HTERT RPE-1 (cell line): ENCODE measurements around the gene RXRG.
"Not testable (repeated sequence)": the region's sequence is repeated elsewhere in the genome, so short reads cannot be mapped to it uniquely, and the experiment has no call there.

Experiments used
- in situ Hi-C: fragments of 300-500 bp; cut with MboI; formaldehyde crosslinking; loops from 4 replicates; pipeline ENCODE4 v1.14.3; 2020; ENCODE audit warnings: low sequenced_read_pairs

RXRG gene

DNA sequence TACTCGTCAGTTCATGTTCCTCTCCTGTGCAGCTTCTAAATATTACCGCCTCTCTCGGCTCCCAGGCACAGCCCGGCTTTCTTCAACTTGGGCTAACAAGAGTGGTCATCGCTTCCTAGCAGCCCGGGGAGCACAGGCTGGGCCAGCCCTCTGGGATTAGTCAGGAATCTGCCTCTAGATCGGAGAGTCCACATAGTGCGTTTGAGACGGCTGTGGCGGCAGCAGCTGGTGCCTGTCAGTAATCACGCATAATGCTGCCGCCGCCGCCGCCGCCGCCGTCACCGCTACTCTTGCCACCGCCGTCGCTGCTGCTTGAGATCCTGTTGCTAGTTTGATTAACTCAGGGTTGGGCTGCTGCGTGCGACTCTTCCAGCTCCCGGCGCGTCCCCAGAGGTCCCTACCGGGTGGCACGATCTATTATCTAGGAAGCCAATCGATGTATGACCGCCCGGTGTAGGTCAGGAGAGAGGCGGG, at the start of gene RXRG:
RXRG (minus strand) TSS at position 230 of the 474 bp plus-strand sequence. CDS start 233 bp downstream, outside the sequence.
- in situ Hi-C loops = no loop called here

DNA sequence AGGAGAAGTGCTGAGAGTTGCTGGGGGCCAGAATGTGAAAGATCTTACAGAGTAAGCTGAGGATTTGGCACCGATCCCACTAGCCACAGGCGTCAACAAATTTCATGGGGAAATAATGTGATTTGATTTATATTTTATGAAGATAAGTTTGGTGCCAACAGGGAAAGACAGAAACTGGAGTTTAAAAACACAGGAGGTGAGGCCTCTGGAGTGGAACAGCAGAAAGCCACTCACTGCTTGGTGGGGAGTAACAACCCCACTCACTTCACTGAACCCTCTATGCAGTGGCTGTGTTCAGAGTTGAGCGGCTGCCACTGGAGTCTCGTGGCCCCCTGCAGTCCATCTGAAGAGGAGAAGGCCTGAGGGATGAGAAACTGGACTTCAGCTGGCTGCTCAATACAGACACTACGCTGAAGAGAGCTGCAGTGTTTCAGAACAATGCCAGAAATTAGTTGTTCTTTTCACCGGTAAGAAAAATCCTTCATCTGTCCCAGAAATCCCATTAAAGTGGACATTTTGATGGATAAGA, 48.0 kb upstream of the RXRG start:
- in situ Hi-C loops = no loop called here

DNA sequence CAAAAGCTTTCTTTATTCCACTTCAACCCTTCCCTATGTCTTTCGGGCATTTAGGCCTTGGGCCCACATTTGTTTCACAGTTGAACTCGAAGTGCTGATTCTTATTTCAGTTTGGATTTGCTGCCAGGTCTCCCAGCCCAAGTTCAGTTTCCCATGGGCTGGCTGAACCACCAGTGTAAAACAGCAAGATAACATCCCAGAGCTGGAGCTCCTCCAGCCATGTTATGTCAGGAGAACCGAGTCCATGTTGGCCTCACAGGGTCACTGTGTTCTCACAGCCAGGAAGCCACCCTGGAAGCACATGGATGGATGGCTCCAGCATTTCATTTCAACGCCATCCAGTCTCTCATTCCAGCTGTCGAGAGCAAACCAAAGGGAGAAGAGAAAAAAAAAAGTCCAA, 45.2 kb upstream of the RXRG start:
- in situ Hi-C loops = no loop called here

DNA sequence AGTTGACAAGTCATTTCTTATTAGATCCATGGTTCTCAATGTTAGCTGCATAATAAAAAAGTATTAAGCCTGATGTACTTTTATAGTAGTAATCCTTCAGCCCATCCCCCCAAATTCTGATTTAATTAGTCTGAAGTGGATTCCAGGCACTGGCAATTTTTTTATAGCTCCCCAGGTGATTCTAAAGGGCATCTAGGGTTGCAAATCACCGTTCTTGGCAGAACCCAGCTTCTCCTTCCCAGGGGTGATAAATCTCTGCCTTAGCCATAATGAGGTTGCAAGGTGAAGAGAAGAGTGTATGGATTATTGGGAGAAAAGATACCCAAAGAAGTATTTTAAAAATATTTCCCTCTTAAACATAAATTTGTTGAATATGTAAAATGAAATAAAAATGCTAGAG, 43.0 kb upstream of the RXRG start:
- in situ Hi-C loops = no loop called here

DNA sequence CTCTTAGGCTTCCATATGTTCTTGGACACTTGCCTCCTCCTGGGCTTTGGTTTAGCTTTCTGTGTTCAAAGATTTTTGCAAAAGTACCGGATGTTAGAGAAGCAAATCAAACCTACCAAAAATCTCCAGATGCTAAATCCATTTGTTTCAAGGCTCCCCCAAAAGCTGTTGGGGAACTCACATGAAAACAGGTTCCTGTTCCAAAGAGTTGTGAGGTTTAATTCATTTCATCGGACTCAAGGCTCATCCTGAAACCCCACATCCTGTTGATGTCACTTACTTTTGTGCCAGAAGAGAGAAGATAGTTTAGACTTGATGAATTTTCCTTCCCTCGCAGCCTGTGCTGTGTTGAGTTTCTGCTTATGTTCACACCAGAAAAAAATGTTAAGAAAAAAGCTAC, 41.7 kb upstream of the RXRG start:
- in situ Hi-C loops = no loop called here

DNA sequence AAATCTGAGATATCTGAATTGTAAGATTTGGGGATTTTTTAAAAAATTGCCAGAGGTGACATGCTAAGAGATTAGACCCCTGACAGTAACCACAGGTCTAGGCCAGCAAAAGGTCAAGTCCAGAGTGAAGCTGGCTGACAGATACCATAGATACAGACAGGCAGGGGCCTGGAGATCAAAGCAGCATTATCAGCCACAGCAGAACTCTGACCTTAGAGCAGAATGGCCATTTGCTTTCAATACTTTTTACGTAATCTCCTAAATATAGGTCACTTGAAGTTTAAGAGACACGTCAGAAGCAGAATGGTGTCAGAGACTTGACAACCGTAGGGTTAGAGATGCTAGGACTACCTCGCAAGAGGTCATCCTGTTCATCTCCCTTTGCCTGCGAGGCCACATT, 40.8 kb upstream of the RXRG start:
- in situ Hi-C loops = no loop called here

DNA sequence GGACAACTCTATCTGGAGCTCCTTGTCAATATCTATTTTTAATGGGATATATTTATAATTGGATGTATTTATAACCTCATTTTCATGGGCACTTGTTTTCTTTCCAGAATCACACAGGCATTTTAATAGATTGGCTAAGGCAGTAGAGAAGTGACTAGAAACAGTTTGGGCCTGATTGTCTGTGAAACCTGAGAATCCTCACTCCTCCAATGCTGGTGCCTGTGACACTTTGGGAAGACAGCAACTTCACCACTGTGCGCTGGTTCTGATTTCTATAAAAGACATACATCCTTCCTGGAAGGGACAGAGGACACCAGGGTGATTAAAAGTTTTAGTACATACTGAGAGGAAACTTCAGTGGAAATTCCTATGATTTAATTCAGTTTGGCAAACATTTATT, 39.6 kb upstream of the RXRG start:
- in situ Hi-C loops = no loop called here

DNA sequence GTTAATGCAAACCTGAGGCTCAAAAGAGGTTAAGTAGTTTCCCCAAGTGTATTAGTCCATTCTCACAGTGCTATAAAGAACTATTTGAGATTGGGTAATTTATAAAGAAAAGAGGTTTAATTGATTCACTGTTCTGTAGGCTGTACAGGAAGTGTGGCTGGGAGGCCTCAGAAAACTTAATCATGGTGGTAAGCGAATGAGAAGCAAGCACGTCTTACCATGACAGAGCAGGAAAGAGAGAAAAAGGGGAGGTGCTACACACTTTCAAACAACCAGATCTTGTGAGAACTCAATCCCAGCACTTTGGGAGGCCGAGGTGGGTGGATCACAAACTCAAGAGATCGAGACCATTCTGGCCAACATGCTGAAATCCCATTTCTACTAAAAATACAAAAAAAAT, 38.5 kb upstream of the RXRG start:
- in situ Hi-C loops = no loop called here

DNA sequence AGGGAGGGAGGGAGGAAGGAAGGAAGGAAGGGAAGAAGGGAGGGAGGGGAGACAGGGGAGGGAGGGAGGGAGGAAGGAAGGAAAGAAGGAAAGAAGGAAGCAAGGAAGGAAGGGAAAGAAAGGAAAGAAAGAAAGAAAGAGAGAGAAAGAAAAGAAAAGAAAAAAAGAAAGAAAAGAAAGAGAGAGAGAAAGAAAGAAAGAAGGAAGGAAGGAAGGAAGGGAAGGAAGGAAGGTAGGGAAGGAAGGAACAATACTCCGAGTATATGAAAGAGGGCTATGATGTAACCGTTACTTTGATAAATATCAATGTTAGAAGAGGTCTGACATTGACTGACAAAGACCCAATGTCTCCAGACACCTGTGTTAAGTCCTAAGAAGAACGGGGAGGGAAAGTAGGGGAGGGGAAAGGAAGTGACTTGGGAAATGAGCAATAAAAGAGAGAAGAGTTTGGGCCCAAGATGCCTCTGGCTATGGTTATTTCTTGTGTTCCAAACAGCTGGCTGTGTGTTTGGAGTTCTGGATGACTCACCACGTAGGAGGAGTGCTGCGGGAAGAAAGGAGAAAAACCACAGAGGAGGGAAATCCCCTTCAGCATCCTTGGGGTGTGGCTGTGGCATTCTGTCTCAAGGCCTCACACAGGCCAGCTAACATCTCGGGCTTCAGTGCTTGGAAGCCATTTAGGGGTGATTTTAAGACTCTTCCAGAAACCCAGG, 37.0 kb upstream of the RXRG start:
- in situ Hi-C loops = no loop called here

DNA sequence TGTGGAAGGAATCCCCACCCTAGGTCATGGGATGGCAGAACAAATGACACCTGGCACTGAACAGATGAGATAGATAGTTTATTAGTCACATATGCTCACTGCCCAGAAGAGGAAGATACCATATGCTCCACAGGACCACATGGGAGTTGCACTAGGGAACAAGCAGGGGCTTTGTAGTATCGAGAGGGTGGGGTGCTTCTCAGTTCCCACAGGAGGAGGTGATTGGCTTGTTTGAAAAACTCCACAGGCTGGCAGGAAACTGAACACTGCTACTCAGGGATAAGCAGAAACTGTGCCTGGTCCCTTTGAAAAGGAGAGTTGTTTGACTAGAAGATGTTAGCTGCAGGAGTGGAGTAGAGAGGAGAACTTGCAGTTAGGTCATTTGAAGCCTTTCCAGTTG, 31.9 kb upstream of the RXRG start:
- in situ Hi-C loops = no loop called here

DNA sequence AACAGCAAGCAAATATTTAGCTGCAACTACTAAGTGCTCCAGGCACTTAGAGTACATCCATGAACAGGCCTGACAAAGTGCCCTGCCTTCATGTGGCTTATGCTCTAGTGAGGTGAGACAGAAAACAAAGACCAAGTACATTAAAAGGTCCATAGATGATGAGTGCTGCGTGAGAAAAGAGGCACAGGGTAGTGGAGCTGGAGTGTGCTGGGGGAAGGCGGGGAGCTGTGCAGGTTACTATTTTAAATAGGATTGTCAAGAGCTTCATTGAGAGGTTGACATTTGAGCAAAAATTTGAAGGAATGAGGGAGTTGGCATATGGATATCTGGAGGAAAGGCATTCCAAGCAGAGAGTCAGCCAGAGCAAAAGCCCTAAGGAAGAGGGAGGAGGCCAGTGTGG, 29.3 kb upstream of the RXRG start:
- in situ Hi-C loops = no loop called here

DNA sequence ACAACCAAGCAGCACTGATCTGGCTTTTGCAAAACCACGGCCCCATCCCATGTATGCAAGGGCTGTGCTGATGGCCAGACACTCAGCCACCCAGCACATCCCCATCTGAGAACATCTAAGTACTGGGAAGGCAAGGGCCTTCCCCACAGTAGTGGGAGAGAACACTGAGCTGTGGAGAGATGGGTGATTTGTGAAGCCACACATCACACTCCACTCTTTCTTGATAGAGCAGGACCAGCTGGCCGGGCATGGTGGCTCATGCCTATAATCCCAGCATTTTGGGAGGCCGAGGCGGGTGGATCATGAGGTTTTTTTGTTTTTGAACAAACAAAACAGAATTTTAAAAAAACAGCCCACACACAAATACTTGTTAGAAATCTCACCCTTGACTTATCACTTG, 28.2 kb upstream of the RXRG start:
- in situ Hi-C loops = no loop called here

DNA sequence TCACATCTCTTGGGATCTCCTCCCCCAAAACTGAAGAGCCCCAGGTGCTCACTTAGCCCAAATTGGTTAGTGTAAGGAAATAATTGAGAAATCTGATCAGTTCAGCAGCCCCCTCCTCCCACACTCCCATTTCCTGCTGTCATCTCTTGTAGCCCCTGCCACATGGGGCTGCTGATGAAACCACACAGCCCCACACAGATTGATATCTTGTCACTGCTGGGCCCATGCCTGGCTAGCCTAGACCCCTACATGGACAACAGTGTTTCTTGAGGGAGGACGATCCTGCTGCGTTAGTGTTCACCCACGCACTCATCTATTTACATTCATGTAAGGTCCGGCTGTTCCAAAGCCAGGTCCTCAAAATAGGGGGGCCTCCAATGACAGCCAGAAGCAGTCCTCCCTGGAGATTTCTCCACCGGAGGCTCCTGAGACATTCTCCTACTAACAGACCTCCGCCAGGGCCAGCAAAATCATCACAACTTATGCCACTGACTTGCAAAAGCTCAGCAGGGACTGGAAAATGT, 23.9 kb upstream of the RXRG start:
- in situ Hi-C loops = no loop called here

DNA sequence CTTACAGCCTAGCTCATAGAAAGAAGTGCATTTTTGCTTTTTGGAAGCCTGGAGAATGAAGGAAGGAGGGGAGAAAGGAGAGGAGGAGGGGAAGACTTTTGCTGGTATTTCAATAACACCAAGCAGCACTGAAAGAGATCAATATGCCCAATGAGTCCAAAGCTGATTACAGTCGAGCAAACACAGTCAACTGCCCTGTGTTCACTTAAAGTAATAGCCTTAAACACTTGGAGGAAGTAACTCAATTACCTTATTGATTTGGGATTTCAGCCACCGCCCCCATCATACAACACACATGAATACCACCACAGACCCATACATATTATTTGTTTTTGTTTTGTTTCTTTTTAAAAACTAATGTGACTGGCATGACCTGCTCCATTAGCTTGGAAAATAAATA, 23.3 kb upstream of the RXRG start:
- in situ Hi-C loops = no loop called here

DNA sequence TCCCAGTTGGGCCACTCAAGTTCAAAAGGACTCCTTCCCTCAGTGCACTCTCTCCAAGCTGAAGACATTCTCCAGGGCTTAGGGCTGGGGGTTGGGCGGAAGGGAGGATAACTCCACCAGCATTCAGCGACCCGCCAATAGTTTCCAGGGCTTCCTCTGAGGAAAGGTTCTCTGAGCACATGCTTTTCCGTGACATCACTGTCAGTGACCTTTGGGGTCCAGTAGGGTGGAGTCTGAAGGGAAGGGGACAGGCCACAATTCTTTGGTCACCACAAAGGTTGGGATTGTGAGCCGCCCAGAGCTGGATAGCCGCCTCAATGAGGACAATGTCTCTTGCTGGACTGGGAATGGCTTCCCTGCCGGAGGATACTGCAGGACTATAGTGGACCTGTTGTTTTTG, 22.8 kb upstream of the RXRG start:
- in situ Hi-C loops = no loop called here

DNA sequence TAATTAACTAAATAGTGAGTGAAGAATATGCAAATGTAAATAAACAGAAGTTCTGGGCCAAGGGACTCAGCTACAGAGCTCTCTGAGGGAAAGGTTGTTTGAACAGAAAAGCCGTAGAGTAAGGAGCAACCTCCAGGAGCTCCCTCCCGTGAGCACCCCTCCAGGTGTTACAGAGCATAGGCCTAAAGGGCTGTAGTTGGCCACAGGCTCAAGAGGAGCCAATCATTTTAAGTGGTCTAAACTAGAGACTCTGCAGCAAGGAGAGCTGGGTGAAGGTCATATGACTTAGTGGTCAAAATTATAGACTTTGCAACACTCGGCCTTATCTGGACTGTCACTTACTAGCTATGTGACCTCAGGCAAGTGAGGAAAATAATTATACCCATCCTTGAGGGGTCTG, 19.1 kb upstream of the RXRG start:
- in situ Hi-C loops = no loop called here

DNA sequence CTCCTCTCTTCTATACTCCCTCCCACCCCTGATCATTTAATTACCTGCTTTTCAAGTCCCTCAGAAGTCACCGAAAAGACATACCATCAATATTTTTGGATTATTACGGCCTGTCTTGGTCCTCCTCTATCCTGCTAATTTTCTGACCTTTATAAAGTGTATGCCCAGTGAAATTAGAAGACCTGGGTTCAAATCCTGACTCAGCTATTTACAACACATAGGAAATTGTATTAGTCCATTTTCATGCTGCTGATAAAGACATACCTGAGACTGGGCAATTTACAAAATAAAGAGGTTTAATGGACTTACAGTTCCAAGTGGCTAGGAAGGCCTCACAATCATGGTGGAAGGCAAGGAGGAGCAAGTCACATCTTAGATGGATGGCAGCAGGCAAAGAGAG, 14.8 kb upstream of the RXRG start:
- in situ Hi-C loops = not testable (repeated sequence)

DNA sequence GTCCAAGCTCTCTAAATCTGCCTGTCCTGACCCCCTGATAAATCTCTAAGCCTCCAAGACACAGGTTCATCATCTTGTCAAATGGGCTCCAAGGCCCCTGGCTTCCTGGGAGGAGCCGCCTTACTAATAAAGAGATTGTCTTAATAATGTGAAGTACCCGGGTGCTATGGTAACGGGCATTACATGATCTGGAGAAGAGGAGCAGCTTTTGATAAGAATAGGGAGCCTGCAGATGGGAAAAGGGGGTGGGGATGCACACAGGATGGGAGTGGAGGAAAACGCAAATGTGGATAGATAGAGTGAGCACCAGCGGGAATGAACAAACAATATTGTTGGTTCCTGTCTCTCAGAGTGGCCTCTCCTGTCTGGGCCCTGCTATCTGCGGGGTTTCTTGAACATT, 11.9 kb upstream of the RXRG start:
- in situ Hi-C loops = no loop called here

DNA sequence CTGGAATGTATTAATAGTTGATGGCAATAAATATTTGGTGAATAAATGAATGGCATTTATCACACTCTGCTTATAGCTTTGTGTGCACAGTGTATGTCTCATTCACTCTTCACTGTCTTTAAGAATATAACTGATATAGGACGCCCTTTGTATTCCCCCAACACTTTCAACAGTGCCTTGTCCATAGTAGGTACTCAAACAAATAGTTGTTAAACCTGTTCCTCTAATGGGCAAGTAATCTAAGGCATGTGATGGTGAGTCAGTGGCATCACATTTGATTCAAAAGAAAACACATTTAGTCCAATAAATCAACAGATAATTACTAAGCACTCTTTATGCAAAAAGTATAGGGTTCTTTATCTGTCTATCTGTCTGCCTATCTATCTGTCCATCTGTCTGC, 11.2 kb upstream of the RXRG start:
- in situ Hi-C loops = no loop called here

DNA sequence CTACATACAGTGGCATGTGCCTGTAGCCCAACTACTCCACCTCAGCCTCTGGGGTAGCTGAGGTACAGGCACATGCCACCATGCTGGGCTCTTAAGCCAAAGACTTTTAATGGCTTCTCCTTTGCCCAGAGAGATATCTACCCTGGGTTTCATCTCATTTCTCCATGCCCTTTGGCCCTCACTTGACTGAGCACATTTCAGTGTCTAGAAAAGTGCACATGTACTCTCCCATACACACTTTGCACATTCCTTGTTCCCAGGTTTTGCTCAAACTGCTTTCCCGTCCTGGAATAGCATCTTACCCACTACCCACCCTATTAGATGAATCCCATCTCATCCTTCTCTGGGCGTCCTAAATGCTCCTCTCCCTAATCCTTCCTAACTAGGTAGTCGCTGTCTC, 10.2 kb upstream of the RXRG start:
- in situ Hi-C loops = no loop called here

DNA sequence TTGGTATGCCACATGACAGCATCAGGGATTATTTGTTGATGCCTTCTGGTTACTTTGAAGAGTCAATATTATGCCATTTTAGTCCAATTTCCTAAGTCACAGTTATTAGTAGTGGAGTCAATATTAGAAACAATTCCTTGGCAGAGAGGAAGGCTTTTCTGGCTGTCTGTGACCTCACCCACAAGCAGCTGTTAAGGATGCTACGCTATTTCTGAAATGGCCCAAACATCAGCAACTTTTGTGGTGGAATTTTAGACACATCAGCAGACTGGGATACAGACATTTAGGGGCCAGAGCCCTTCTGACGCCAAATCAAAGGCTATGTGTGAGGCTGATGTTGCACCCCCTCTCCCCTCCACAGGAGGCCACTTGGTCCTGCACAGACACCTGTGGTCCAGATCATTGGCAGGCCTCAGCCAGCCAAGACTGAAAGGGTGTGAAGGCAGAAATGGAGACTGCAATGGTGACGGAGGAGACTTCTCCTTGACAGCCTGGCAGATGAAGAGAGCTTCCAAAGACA, 9.2 kb upstream of the RXRG start:
- in situ Hi-C loops = no loop called here

DNA sequence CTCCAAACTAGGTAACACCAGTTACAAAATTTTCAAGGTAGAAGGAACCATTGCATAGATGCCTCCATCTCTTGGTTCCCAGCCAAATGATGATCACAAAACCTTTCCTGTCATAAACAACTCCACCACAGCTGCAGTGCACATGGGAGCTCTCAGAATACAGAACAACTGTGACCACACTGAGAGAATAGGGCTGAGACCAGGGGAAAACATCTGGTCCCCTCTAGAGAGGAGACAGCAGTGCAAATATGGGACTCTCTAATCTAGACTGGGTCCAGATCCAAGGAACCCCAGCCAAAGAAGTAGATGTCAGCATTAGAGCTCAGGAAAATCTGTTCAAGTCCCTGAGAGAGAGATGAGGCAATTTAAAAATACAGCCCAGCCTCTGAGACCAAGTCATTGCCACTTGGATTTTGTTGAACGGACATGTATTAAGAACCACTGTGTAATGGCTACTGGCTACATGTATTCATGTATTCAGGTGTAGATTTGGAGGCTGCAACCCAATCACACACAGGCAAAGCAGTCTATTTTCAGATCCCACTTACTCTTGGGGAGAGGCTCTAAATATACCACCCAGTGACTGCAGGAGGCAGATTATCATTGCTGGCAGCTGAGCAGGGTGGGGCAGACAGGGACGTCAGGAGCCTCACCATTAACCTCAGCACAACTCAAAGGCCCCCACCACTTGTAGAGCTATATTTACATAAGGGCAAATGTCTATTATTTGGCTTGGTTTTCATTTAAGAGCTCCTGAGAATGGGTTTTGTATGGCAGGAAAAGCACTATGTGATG, 7.6 kb upstream of the RXRG start:
- in situ Hi-C loops = no loop called here
